GM21825 (cell line): ENCODE results near the gene ZNF606.
A peak's percentile ranks its signal among the peaks of the same experiment; 100 is the strongest.
"Not testable (repeated sequence)": the region's sequence is repeated elsewhere in the genome, so short reads cannot be mapped to it uniquely, and the experiment has no call there.

Source experiments
- ATAC-seq: cut with Tn5 transposase; IDR thresholded peaks from one replicate; pipeline ENCODE4 v1.9.1; 2021; ENCODE audit warnings: mild to moderate bottlenecking, moderate library complexity; ENCODE audit not compliant: unreplicated experiment

Gene ZNF606

GRCh38 chr19:58014141-58014540, 11.5 kb upstream of the ZNF606 start:
- ATAC-seq: no peak

GRCh38 chr19:58010507-58010906, 7.9 kb upstream of the ZNF606 start:
- ATAC-seq: no peak

GRCh38 chr19:58009666-58010301, 7.2 kb upstream of the ZNF606 start:
- no peak for ATAC-seq

GRCh38 chr19:58009301-58009665, 6.7 kb upstream of the ZNF606 start:
- no peak for ATAC-seq

- not testable (repeated sequence) for ATAC-seq
Measured at GRCh38 chr19:58008877-58009276, 6.3 kb upstream of the ZNF606 start.

GRCh38 chr19:58007285-58007684, 4.7 kb upstream of the ZNF606 start:
- ATAC-seq: no peak

- ATAC-seq: no peak
Measured at GRCh38 chr19:58003174-58003828, 681 bp upstream of the ZNF606 start.

DNA sequence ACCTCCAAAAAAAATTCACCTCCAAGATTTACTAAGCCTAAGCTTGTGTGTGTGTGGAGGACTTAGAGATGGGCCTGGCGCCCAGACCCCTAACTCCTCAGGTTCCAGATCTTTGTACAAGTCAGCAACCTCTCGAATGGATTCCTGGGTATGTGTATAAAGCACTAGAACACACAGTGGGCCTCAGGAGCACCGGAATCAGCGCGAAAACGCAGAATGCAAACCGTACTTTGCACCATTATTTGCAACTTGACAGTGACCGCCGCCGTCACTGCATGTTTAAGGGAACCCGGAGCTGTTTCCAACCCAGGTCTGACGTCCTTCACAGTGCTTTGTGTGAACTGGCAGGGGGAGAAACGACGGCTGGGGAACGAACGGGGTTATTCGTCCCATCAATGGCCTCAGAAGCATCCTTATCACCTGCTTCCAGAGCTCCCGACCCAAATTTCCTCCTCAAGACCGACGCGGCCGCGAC, 688 bp downstream of the ZNF606 start:
- ATAC-seq: no peak

GRCh38 chr19:58000677-58001076, 1.9 kb downstream of the ZNF606 start:
- ATAC-seq: no peak

DNA sequence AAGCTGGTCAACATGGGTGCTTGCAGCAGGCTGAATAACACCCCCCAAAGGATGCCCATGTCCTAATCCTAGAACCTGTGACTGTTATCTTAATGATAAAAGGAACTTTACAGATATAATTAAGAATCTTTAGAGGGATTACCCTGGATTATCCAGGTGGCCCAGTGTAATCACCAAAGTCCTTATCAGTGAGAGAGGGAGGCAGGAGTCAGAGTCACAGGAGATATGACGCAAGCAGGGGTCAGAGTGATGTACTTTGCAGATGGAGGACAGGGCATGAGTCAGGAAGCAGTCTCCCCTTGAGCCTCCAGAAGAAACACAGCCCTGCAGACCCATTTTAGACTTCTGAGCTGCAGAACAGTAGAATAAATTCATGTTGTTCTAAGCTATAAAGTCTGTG, 9.8 kb downstream of the ZNF606 start:
- ATAC-seq: no peak

DNA sequence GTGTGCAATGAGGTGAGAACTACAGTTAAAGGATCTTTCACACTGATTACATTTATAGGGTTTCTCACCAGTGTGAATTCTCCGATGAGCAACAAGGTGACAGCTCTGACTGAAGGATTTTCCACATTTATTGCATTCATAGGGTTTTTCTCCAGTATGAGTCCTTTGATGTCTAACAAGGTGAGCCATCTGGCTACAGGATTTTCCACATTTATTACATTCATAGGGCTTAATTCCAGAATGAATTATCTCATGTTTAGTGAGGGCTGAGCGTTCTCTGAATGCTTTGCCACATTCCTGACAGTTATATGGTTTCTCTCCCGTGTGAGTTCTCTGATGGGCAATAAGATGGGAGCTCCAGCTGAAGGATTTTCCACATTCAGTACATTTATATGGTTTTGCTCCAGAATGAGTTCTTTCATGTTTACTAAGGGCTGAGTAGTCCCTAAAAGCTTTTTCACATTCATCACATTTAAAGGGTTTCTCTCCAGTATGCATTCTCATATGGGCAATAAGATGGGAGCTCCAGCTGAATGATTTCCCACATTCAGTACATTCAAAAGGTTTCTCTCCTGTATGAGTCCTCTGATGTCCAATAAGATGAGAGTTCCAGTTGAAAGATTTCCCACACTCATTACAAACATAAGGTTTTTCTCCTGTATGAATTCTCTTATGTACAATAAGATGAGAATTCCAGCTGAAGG, 23.9 kb downstream of the ZNF606 start:
- no peak for ATAC-seq

GRCh38 chr19:57974434-57974833, 28.2 kb downstream of the ZNF606 start, which contains the start of gene C19orf18:
C19orf18 (minus strand) TSS chr19:57974534; CDS start chr19:57974432, 102 bp downstream.
- ATAC-seq: no peak

GRCh38 chr19:57964761-57965160, 37.9 kb downstream of the ZNF606 start:
- ATAC-seq: no peak

- no peak for ATAC-seq
Measured at GRCh38 chr19:57961785-57962184, 40.8 kb downstream of the ZNF606 start.

- ATAC-seq: no peak
Measured at GRCh38 chr19:57954996-57955395, 47.6 kb downstream of the ZNF606 start.

GRCh38 chr19:57949702-57950101, 52.9 kb downstream of the ZNF606 start:
- no peak for ATAC-seq

- no peak for ATAC-seq
Measured at GRCh38 chr19:57949296-57949695, 53.3 kb downstream of the ZNF606 start.

GRCh38 chr19:57947419-57948134, 55.0 kb downstream of the ZNF606 start, which contains the start of gene ZNF256:
ZNF256 (minus strand) TSS chr19:57947706; CDS start chr19:57947474, 232 bp downstream.
- peak; percentile 87 for ATAC-seq

DNA sequence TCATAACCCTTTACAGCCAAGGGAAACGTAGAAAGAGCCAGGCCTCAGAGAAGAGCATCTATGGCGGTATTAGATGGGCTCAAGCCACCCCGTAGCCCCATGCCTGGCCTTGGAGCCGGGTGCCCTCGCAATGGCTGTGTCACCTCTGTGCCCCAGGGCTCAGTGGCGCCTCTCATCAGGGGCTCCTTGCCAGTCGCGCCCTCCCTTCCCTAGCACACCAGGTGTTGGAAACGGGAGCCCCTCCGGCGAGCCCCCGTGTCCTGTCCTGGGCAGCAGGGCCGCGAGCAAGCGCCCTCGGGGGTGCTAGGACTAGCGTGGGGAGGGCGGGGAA, 55.6 kb downstream of the ZNF606 start:
- no peak for ATAC-seq

GRCh38 chr19:57946316-57946715, 56.3 kb downstream of the ZNF606 start:
- ATAC-seq: no peak

DNA sequence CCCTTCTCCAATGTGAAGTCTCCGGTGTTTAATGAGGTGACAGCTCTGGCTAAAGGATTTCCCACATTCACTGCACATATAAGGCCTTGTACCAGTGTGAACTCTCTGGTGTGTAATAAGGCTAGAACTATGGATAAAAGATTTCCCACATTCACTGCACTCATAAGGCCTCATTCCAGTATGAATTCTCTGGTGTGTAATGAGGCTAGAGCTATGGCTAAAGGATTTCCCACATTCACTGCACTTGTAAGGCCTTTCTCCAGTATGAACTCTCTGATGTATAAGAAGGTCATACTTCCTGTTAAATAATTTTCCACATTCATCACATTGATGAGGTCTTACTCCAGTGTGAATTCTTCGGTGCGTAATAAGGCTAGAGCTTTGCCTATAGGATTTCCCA, 61.0 kb downstream of the ZNF606 start:
- ATAC-seq: no peak
